HepG2 (cell line): ENCODE data around the gene SYNPO. TPM values are rescaled to one million over a fixed set of nuclear protein-coding genes. Genes with fewer than 3 reads are reported as not detected.

ENCODE experiments used
- ATAC-seq: fragments of 200-7000 bp; cut with Tn5 transposase; 3 replicates; pipeline ENCODE4 v1.9.1; 2020; ENCODE audit warnings: mild to moderate bottlenecking, moderate library complexity
- BruUV-seq: library from RNA; stranded (reverse); fragments of 400-500 nt; replicated peaks from 2 replicates; lab custom pipeline; 2021; lab: Mats Ljungman, UMichigan
- CTCF ChIA-PET: fragments of 300-600 bp; formaldehyde crosslinking; extraction: SDS; loops from one replicate; lab custom pipeline; 2021; ENCODE audit warnings: low total read pairs, inconsistent platforms, low intra/inter-chr PET ratio; lab: Yijun Ruan, JAX
- POLR2A ChIA-PET: fragments of 350-600 bp; sonication (Branson Sonifier 250); formaldehyde crosslinking; loops from one replicate; lab custom pipeline; 2020; ENCODE audit warnings: antibody characterized with exemption, inconsistent platforms; lab: Yijun Ruan, JAX
- DNase-seq: peaks from one replicate; pipeline ENCODE4 v3.0.0-alpha.2; 2015; ENCODE audit warnings: low spot score
- FAIRE-seq: peaks from 3 replicates; lab custom pipeline; 2011; peaks lifted over from hg19 to GRCh38; lab: Jason Lieb, UNC
- H2AFZ ChIP-seq: one replicate; pipeline ENCODE4 v1.6.1; 2011; ENCODE audit warnings: low read length, inconsistent platforms
- H3K27ac ChIP-seq: fragments of 300-600 bp; 3 replicates; pipeline ENCODE4 v1.8.0; 2011; ENCODE audit warnings: mixed run types, mild to moderate bottlenecking, mixed read lengths, low read length, inconsistent platforms; ENCODE audit not compliant: insufficient read depth; ENCODE audit errors: extremely low read length
- H3K27me3 ChIP-seq, 2 experiments: fragments of 200-600 bp in 1 of 2; 2 replicates in 1 of 2; 3 replicates in 1 of 2; pipeline versions ENCODE4 v1.6.0 to v1.8.0; 2011; ENCODE audit warnings: low read length in 2 of 2, mild to moderate bottlenecking in 2 of 2, moderate library complexity in 2 of 2, inconsistent platforms in 1 of 2; ENCODE audit not compliant: insufficient read depth in 2 of 2, control insufficient read depth in 1 of 2
- H3K36me3 ChIP-seq, 2 experiments: fragments of 200-600 bp in 1 of 2; replicated peaks in 1 of 2; 2 replicates in 1 of 2; 3 replicates in 1 of 2; pipeline versions ENCODE4 v1.5.1 to v1.8.0; 2011; ENCODE audit warnings: low read length in 2 of 2, inconsistent platforms in 1 of 2; ENCODE audit not compliant: insufficient read depth in 2 of 2, control insufficient read depth in 1 of 2
- H3K4me1 ChIP-seq: 2 replicates; pipeline ENCODE4 v1.5.1; 2012; ENCODE audit warnings: low read length, inconsistent platforms; ENCODE audit not compliant: insufficient read depth
- H3K4me2 ChIP-seq: 2 replicates; pipeline ENCODE4 v1.6.0; 2011; ENCODE audit warnings: low read depth, low read length, inconsistent platforms
- H3K4me3 ChIP-seq, 3 experiments: fragments of 200-600 bp in 1 of 3; sonication (generic), shearing (Covaris generic) in 1 of 3; replicated peaks in 1 of 3; 2 replicates each; pipeline ENCODE4 v1.5.1; 2011 to 2016; ENCODE audit warnings: low read length in 3 of 3, inconsistent platforms in 2 of 3, low read depth in 2 of 3, mild to moderate bottlenecking in 2 of 3, control low read depth in 1 of 3, mixed read lengths in 1 of 3; ENCODE audit not compliant: insufficient read depth in 1 of 3
- H3K79me2 ChIP-seq: one replicate; pipeline ENCODE4 v1.6.1; 2011; ENCODE audit warnings: low read length, inconsistent platforms; ENCODE audit not compliant: insufficient read depth
- H3K9ac ChIP-seq: 2 replicates; pipeline ENCODE4 v1.6.0; 2011; ENCODE audit warnings: mild to moderate bottlenecking, low read depth, low read length, inconsistent platforms; ENCODE audit not compliant: insufficient read depth
- H3K9me3 ChIP-seq: 2 replicates; pipeline ENCODE4 v1.5.1; 2012; ENCODE audit warnings: mild to moderate bottlenecking, low read length
- H4K20me1 ChIP-seq: 2 replicates; pipeline ENCODE4 v1.6.0; 2011; ENCODE audit warnings: inconsistent platforms, mild to moderate bottlenecking, low read length, moderate library complexity; ENCODE audit not compliant: insufficient read depth
- ETV5 ChIP-seq: IDR thresholded peaks from 2 replicates; pipeline ENCODE4 v1.6.1; 2018; ENCODE audit warnings: missing biosample characterization, missing genetic modification reagents, inconsistent platforms, borderline replicate concordance
- HNF4A ChIP-seq: sonication (generic); formaldehyde crosslinking; IDR thresholded peaks from 2 replicates; pipeline ENCODE4 v1.4.0; 2020; ENCODE audit warnings: missing genetic modification reagents
- KLF13 ChIP-seq: sonication (generic); formaldehyde crosslinking; IDR thresholded peaks from 2 replicates; pipeline ENCODE4 v1.4.0; 2020; ENCODE audit warnings: mild to moderate bottlenecking, missing genetic modification reagents
- MAFF ChIP-seq: IDR thresholded peaks from 2 replicates; pipeline ENCODE4 v1.6.1; 2011; ENCODE audit warnings: low read depth, low read length, improper control_type of control experiment
- NCOA2 ChIP-seq: sonication (generic); formaldehyde crosslinking; IDR thresholded peaks from 2 replicates; pipeline ENCODE4 v1.8.0; 2022; ENCODE audit warnings: inconsistent platforms
- SOX6 ChIP-seq, 2 experiments: fragments of 450-650 bp in 1 of 2; sonication (generic) in 1 of 2; formaldehyde crosslinking in 1 of 2; IDR thresholded peaks; 2 replicates each; pipeline versions ENCODE4 v1.4.0 to v1.6.1; 2017 to 2020; ENCODE audit warnings: antibody characterized with exemption in 1 of 2, mild to moderate bottlenecking in 1 of 2, missing genetic modification reagents in 1 of 2
- ZNF224 ChIP-seq: sonication (generic); formaldehyde crosslinking; IDR thresholded peaks from 2 replicates; pipeline ENCODE4 v1.5.0; 2020; ENCODE audit warnings: mild to moderate bottlenecking, missing genetic modification reagents
- WGBS: methylation state at CpG from one replicate; pipeline ENCODE4 v1.1.6; 2017; ENCODE audit warnings: low lambda C conversion rate; 5-methylcytosine and 5-hydroxymethylcytosine counted together
- in situ Hi-C: cut with HindIII; loops from 2 replicates; pipeline ENCODE4 v1.10.0; 2017; ENCODE audit warnings: low pct_unique_long_range_greater_than_20kb; ENCODE audit not compliant: extremely low pct_ligation_motif_present
- intact Hi-C: fragments of 100-400 bp; cut with micrococcal nuclease; formaldehyde crosslinking; loops from one replicate; pipeline ENCODE4 v1.10.0; 2022; ENCODE audit not compliant: unreplicated experiment
- polyA plus RNA-seq, 8 experiments: library from polyadenylated mRNA; depleted of rRNA in 3 of 8; stranded (reverse) in 7 of 8; unstranded in 1 of 8; fragments of >200 nt; fragmentation: Illumina TruSeq in 4 of 8; extraction: Trizol in 4 of 8; gene quantifications; 2 replicates each; pipeline versions ENCODE4 v1.2.1 to v1.2.3, GENCODE V29; 2011 to 2016; ENCODE audit warnings: low read depth in 4 of 8, missing spikeins in 1 of 8, mixed read lengths in 1 of 8; ENCODE audit not compliant: insufficient read depth in 1 of 8
- total RNA-seq, 5 experiments: library from RNA; depleted of rRNA; stranded (reverse); fragments of >200 nt; fragmentation: Illumina TruSeq; extraction: Trizol; gene quantifications; 2 replicates each; pipeline ENCODE4 v1.2.3, GENCODE V29; 2016; ENCODE audit warnings: low read depth in 1 of 5
- TF ChIP-seq, protein P1 (sequence below): sonication (generic); formaldehyde crosslinking; IDR thresholded peaks from 2 replicates; pipeline ENCODE4 v1.4.0; 2020; ENCODE audit warnings: mild to moderate bottlenecking, low read depth, missing genetic modification reagents
- TF ChIP-seq, protein P2 (sequence below): sonication (generic); formaldehyde crosslinking; conservative IDR thresholded peaks from 2 replicates; pipeline ENCODE4 v1.5.0; 2020; ENCODE audit warnings: missing genetic modification reagents
- TF ChIP-seq, protein P3 (sequence below): sonication (generic); formaldehyde crosslinking; IDR thresholded peaks from 2 replicates; pipeline ENCODE4 v1.5.0; 2020; ENCODE audit warnings: mild to moderate bottlenecking, missing genetic modification reagents, borderline replicate concordance

The SYNPO gene
- total and polyA plus RNA-seq, 2 of the 13 experiments (the other 11 are each of a cell fraction or from before 2014, with no cell fraction given), result 0.09 to 0.30 TPM

DNA sequence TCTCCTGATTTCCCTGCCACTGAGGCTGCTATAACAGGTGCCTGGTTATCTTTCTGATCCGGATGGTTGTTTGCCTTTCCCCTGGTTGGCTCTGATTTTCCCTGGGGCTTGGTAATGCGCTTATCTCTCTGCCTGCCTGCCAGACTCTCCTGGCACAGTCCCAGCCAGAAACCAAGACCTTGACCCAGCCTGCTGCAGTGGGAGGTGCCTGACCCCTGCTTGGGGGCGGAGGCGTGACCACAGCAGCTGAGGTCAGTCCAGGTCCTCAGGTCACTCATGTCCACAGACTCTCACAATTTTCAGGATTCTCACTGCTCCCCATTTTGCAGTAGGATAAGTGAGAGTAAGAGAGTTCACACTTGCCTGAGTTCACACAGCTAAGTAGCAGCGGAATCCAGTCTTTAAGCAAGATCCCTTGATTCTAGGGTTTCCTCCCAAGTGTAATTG is 24.4 kb upstream of the SYNPO start (continued):
- TF ChIP-seq, protein P1, sequence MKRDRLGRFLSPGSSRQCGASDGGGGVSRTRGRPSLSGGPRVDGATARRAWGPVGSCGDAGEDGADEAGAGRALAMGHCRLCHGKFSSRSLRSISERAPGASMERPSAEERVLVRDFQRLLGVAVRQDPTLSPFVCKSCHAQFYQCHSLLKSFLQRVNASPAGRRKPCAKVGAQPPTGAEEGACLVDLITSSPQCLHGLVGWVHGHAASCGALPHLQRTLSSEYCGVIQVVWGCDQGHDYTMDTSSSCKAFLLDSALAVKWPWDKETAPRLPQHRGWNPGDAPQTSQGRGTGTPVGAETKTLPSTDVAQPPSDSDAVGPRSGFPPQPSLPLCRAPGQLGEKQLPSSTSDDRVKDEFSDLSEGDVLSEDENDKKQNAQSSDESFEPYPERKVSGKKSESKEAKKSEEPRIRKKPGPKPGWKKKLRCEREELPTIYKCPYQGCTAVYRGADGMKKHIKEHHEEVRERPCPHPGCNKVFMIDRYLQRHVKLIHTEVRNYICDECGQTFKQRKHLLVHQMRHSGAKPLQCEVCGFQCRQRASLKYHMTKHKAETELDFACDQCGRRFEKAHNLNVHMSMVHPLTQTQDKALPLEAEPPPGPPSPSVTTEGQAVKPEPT, result 0 out of 2 replicates have a peak, but pooled peaks have one; percentile 72
- TF ChIP-seq SOX6 (IDR thresholded peaks at IDR 0.05) (no peak), SOX6 (CRISPR knock-in tag; IDR thresholded peaks at IDR 0.05) (peak; percentile 46; the same call in 1 of the 2 replicates), HNF4A (peak; percentile 83), KLF13 (CRISPR knock-in tag) (no peak), MAFF (no peak), ETV5 (peak; percentile 10; the same call in 1 of the 2 replicates), NCOA2 (CRISPR knock-in tag) (peak; percentile 70)
- TF ChIP-seq, protein P2, sequence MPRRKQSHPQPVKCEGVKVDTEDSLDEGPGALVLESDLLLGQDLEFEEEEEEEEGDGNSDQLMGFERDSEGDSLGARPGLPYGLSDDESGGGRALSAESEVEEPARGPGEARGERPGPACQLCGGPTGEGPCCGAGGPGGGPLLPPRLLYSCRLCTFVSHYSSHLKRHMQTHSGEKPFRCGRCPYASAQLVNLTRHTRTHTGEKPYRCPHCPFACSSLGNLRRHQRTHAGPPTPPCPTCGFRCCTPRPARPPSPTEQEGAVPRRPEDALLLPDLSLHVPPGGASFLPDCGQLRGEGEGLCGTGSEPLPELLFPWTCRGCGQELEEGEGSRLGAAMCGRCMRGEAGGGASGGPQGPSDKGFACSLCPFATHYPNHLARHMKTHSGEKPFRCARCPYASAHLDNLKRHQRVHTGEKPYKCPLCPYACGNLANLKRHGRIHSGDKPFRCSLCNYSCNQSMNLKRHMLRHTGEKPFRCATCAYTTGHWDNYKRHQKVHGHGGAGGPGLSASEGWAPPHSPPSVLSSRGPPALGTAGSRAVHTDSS (CRISPR knock-in tag), result no peak

DNA sequence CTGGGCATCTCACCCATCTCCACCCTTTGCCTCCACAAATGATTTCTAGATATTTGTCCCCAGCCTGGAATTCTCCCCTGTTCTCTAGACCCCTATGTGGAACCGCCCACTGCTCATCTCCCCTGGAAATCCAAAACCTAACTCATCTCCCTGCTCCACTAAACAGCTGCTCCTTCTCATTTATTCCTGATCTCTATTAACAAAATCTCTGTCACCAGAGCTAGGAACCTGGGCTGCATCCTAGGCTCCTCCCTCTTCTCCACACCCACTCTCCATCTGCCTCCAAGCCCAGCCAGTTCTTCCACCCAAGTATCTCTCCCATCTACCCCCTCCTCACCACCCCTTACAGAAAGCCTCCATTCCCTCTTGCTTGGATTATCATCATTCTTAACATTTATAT is 24.0 kb upstream of the SYNPO start:
- no peaks in the 10 kb centered on the region for H4K20me1 ChIP-seq
- WGBS, result 74% methylated on average over 1 of the region's 1 CpG
- no peak overlapping the region for H2AFZ ChIP-seq
- H3K4me3 ChIP-seq, result no peak overlapping the region
- DNase-seq (no peak), ATAC-seq (peak; percentile 6; the same call in 1 of the 3 replicates), FAIRE-seq (no peak)
- in situ Hi-C loops, result no loop called here
- peaks cover 0 to 29% of the 10 kb centered on the region in 2 experiments; a peak in 2 of 5 replicates for H3K27me3 ChIP-seq
- BruUV-seq, result no TSS peak
- H3K36me3 ChIP-seq, result no peaks in the 10 kb centered on the region
- CTCF ChIA-PET, result no interaction called here
- H3K79me2 ChIP-seq, result no peaks in the 10 kb centered on the region
- POLR2A ChIA-PET, result no interaction called here
- no peak overlapping the region for H3K9ac ChIP-seq
- H3K4me2 ChIP-seq, result peak overlapping the region; percentile 5; the same call in 1 of the 2 replicates
- H3K4me1 ChIP-seq, result peaks cover 51% of the 10 kb centered on the region
- H3K9me3 ChIP-seq, result no peaks in the 10 kb centered on the region
- intact Hi-C loops, result no loop called here
- TF ChIP-seq ZNF224 (CRISPR knock-in tag), result no peak
- TF ChIP-seq, protein P3, sequence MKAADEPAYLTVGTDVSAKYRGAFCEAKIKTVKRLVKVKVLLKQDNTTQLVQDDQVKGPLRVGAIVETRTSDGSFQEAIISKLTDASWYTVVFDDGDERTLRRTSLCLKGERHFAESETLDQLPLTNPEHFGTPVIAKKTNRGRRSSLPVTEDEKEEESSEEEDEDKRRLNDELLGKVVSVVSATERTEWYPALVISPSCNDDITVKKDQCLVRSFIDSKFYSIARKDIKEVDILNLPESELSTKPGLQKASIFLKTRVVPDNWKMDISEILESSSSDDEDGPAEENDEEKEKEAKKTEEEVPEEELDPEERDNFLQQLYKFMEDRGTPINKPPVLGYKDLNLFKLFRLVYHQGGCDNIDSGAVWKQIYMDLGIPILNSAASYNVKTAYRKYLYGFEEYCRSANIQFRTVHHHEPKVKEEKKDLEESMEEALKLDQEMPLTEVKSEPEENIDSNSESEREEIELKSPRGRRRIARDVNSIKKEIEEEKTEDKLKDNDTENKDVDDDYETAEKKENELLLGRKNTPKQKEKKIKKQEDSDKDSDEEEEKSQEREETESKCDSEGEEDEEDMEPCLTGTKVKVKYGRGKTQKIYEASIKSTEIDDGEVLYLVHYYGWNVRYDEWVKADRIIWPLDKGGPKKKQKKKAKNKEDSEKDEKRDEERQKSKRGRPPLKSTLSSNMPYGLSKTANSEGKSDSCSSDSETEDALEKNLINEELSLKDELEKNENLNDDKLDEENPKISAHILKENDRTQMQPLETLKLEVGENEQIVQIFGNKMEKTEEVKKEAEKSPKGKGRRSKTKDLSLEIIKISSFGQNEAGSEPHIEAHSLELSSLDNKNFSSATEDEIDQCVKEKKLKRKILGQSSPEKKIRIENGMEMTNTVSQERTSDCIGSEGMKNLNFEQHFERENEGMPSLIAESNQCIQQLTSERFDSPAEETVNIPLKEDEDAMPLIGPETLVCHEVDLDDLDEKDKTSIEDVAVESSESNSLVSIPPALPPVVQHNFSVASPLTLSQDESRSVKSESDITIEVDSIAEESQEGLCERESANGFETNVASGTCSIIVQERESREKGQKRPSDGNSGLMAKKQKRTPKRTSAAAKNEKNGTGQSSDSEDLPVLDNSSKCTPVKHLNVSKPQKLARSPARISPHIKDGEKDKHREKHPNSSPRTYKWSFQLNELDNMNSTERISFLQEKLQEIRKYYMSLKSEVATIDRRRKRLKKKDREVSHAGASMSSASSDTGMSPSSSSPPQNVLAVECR (CRISPR knock-in tag), result 0 out of 2 replicates have a peak, but pooled peaks have one; percentile 2
- H3K27ac ChIP-seq, result no peak overlapping the region
